ENCODE data around the gene IFNA7. TPM values are rescaled to one million over a fixed set of nuclear protein-coding genes. Genes with fewer than 3 reads are reported as not detected.
A peak's percentile ranks its signal among the peaks of the same experiment; 100 is the strongest.

Gene IFNA7
- total and polyA plus RNA-seq, 10 of the 15 experiments (the other 5 are each of a cell fraction or from before 2014, with no cell fraction given) = not detected

DNA sequence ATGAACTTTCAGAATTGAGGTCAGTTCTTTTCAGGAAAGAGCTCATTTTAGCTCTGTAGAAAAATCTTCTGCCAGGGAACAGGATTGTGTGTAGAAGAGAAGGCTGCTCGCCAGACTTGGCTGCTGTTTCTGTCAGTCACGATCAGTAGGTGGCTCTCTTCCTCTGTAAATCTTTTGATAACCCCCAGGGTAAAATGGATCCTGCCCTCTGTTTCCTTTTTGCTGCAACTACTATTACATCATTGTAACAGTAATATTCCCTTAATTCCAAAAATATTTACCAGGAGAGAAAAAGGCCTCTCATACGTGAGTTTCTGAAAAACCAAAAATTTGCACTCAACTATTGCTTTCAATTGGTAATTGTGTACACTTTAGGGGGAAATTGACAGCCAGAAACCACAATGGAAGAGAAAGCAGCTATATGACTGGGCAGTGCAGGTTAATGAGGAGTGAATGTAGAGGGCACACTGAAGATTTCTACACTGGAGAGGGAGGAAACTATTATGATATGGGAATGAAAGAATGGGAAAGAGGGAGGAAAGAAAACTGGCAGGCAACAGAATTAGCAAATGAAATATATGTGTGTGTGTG lies 47.9 kb downstream of the IFNA7 start (continued):
- TF ChIP-seq, protein P1, sequence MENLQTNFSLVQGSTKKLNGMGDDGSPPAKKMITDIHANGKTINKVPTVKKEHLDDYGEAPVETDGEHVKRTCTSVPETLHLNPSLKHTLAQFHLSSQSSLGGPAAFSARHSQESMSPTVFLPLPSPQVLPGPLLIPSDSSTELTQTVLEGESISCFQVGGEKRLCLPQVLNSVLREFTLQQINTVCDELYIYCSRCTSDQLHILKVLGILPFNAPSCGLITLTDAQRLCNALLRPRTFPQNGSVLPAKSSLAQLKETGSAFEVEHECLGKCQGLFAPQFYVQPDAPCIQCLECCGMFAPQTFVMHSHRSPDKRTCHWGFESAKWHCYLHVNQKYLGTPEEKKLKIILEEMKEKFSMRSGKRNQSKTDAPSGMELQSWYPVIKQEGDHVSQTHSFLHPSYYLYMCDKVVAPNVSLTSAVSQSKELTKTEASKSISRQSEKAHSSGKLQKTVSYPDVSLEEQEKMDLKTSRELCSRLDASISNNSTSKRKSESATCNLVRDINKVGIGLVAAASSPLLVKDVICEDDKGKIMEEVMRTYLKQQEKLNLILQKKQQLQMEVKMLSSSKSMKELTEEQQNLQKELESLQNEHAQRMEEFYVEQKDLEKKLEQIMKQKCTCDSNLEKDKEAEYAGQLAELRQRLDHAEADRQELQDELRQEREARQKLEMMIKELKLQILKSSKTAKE (IDR thresholded peaks at IDR 0.05; ENCODE audit: low read depth, poor library complexity, severe bottlenecking) = no peak
- no peak for TF ChIP-seq PAX8 (IDR thresholded peaks at IDR 0.05)
- TF ChIP-seq ZBTB4 (CRISPR knock-in tag; IDR thresholded peaks at IDR 0.05) = no peak
- TF ChIP-seq POU2F2 (IDR thresholded peaks at IDR 0.05; ENCODE audit: borderline replicate concordance, low read depth, low read length) = no peak
- TF ChIP-seq ZNF24 (IDR thresholded peaks at IDR 0.05) = no peak
- TF ChIP-seq NR2C2 (IDR thresholded peaks at IDR 0.05; ENCODE audit: borderline replicate concordance, control insufficient read depth, insufficient read length, low read depth) = no peak
- no peak for TF ChIP-seq ATF7 (IDR thresholded peaks at IDR 0.05; ENCODE audit: low read depth)
- TF ChIP-seq KDM1A (IDR thresholded peaks at IDR 0.05; ENCODE audit: borderline replicate concordance) = no peak
- no peak for TF ChIP-seq FOS (IDR thresholded peaks at IDR 0.05; ENCODE audit: borderline replicate concordance, extremely low read depth, insufficient read length)
- no peak for TF ChIP-seq SMAD1 (IDR thresholded peaks at IDR 0.05; ENCODE audit: low read depth, partially characterized antibody)
- no peak for TF ChIP-seq PML (IDR thresholded peaks at IDR 0.05; ENCODE audit: low read length)
- TF ChIP-seq ZNF207 (IDR thresholded peaks at IDR 0.05; ENCODE audit: borderline replicate concordance) = no peak
- TF ChIP-seq FOXM1 (IDR thresholded peaks at IDR 0.05; ENCODE audit: low read depth, low read length) = no peak
- no peak for TF ChIP-seq RAD51 (IDR thresholded peaks at IDR 0.05)
- peak; percentile 62 for TF ChIP-seq JUNB (IDR thresholded peaks at IDR 0.05)
- no peak for TF ChIP-seq ESRRA (IDR thresholded peaks at IDR 0.05; ENCODE audit: low read length)
- TF ChIP-seq IRF4 (IDR thresholded peaks at IDR 0.05; ENCODE audit: low read depth, low read length) = no peak
- TF ChIP-seq, protein P2, sequence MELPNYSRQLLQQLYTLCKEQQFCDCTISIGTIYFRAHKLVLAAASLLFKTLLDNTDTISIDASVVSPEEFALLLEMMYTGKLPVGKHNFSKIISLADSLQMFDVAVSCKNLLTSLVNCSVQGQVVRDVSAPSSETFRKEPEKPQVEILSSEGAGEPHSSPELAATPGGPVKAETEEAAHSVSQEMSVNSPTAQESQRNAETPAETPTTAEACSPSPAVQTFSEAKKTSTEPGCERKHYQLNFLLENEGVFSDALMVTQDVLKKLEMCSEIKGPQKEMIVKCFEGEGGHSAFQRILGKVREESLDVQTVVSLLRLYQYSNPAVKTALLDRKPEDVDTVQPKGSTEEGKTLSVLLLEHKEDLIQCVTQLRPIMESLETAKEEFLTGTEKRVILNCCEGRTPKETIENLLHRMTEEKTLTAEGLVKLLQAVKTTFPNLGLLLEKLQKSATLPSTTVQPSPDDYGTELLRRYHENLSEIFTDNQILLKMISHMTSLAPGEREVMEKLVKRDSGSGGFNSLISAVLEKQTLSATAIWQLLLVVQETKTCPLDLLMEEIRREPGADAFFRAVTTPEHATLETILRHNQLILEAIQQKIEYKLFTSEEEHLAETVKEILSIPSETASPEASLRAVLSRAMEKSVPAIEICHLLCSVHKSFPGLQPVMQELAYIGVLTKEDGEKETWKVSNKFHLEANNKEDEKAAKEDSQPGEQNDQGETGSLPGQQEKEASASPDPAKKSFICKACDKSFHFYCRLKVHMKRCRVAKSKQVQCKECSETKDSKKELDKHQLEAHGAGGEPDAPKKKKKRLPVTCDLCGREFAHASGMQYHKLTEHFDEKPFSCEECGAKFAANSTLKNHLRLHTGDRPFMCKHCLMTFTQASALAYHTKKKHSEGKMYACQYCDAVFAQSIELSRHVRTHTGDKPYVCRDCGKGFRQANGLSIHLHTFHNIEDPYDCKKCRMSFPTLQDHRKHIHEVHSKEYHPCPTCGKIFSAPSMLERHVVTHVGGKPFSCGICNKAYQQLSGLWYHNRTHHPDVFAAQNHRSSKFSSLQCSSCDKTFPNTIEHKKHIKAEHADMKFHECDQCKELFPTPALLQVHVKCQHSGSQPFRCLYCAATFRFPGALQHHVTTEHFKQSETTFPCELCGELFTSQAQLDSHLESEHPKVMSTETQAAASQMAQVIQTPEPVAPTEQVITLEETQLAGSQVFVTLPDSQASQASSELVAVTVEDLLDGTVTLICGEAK (IDR thresholded peaks at IDR 0.05; ENCODE audit: borderline replicate concordance) = no peak
- TF ChIP-seq BRCA1 (IDR thresholded peaks at IDR 0.05; ENCODE audit: low read depth, low read length) = no peak
- peak; percentile 39; the same call in 1 of the 2 replicates for TF ChIP-seq EED (IDR thresholded peaks at IDR 0.05; ENCODE audit: low read depth)
- no peak for TF ChIP-seq NFXL1 (IDR thresholded peaks at IDR 0.05; ENCODE audit: borderline replicate concordance)
- no peak for TF ChIP-seq TAF1 (IDR thresholded peaks at IDR 0.05; ENCODE audit: borderline replicate concordance, low read depth, low read length)
- TF ChIP-seq ZSCAN29 (IDR thresholded peaks at IDR 0.05) = no peak
- no peak for TF ChIP-seq TCF12 (IDR thresholded peaks at IDR 0.05; ENCODE audit: low read depth, low read length)
